HepG2 (cell line): ENCODE measurements around the gene PRSS53. TPM values are rescaled to one million over a fixed set of nuclear protein-coding genes. Genes with fewer than 3 reads are reported as not detected.
A peak's percentile ranks its signal among the peaks of the same experiment; 100 is the strongest.

Source experiments
- CEBPB ChIP-seq: IDR thresholded peaks from 2 replicates; pipeline ENCODE4 v1.6.1; 2011; ENCODE audit warnings: low read depth, low read length, improper control_type of control experiment, borderline replicate concordance
- FOXK2 ChIP-seq: fragments of 450-650 bp; IDR thresholded peaks from 2 replicates; pipeline ENCODE4 v1.6.1; 2016
- KDM3A ChIP-seq: IDR thresholded peaks from 2 replicates; pipeline ENCODE4 v1.6.1; 2018; ENCODE audit warnings: low read depth, missing compliant biosample characterization
- PATZ1 ChIP-seq: sonication (generic); formaldehyde crosslinking; IDR thresholded peaks from 2 replicates; pipeline ENCODE4 v1.4.0; 2020; ENCODE audit warnings: missing genetic modification reagents
- RELA ChIP-seq: sonication (generic); formaldehyde crosslinking; IDR thresholded peaks from 2 replicates; pipeline ENCODE4 v1.4.0; 2020; ENCODE audit warnings: missing genetic modification reagents
- RFX5 ChIP-seq: IDR thresholded peaks from 2 replicates; pipeline ENCODE4 v1.6.1; 2011; ENCODE audit warnings: low read depth, low read length, improper control_type of control experiment
- SMC3 ChIP-seq: IDR thresholded peaks from 2 replicates; pipeline ENCODE4 v1.6.1; 2011; ENCODE audit warnings: low read length, improper control_type of control experiment
- SP5 ChIP-seq: IDR thresholded peaks from 2 replicates; pipeline ENCODE4 v1.6.1; 2016; ENCODE audit warnings: low read depth, borderline replicate concordance
- ZBTB21 ChIP-seq: sonication (generic); formaldehyde crosslinking; IDR thresholded peaks from 2 replicates; pipeline ENCODE4 v1.4.0; 2020; ENCODE audit warnings: missing genetic modification reagents
- ZBTB7B ChIP-seq: sonication (generic); formaldehyde crosslinking; IDR thresholded peaks from 2 replicates; pipeline ENCODE4 v1.4.0; 2020; ENCODE audit warnings: missing genetic modification reagents
- ZIK1 ChIP-seq: sonication (generic); formaldehyde crosslinking; IDR thresholded peaks from 2 replicates; pipeline ENCODE4 v1.5.0; 2020; ENCODE audit warnings: mild to moderate bottlenecking, low read depth, missing genetic modification reagents, borderline replicate concordance
- ZNF18 ChIP-seq: sonication (generic); formaldehyde crosslinking; IDR thresholded peaks from 2 replicates; pipeline ENCODE4 v1.8.0; 2022; ENCODE audit warnings: mild to moderate bottlenecking, missing genetic modification reagents; ENCODE audit not compliant: insufficient replicate concordance
- ZNF30 ChIP-seq: sonication (generic); formaldehyde crosslinking; IDR thresholded peaks from 2 replicates; pipeline ENCODE4 v1.5.0; 2020; ENCODE audit warnings: mild to moderate bottlenecking, missing genetic modification reagents
- ZNF614 ChIP-seq: IDR thresholded peaks from 2 replicates; pipeline ENCODE4 v1.6.1; 2018; ENCODE audit warnings: missing biosample characterization, missing genetic modification reagents, inconsistent platforms, borderline replicate concordance
- ZNF710 ChIP-seq: sonication (generic); formaldehyde crosslinking; IDR thresholded peaks from 2 replicates; pipeline ENCODE4 v1.5.0; 2020; ENCODE audit warnings: mild to moderate bottlenecking, missing genetic modification reagents, borderline replicate concordance
- polyA plus RNA-seq, 8 experiments: library from polyadenylated mRNA; depleted of rRNA in 3 of 8; stranded (reverse) in 7 of 8; unstranded in 1 of 8; fragments of >200 nt; fragmentation: Illumina TruSeq in 4 of 8; extraction: Trizol in 4 of 8; gene quantifications; 2 replicates each; pipeline versions ENCODE4 v1.2.1 to v1.2.3, GENCODE V29; 2011 to 2016; ENCODE audit warnings: low read depth in 4 of 8, missing spikeins in 1 of 8, mixed read lengths in 1 of 8; ENCODE audit not compliant: insufficient read depth in 1 of 8
- total RNA-seq, 5 experiments: library from RNA; depleted of rRNA; stranded (reverse); fragments of >200 nt; fragmentation: Illumina TruSeq; extraction: Trizol; gene quantifications; 2 replicates each; pipeline ENCODE4 v1.2.3, GENCODE V29; 2016; ENCODE audit warnings: low read depth in 1 of 5
- TF ChIP-seq, protein P1 (sequence below): sonication (generic); formaldehyde crosslinking; IDR thresholded peaks from 2 replicates; pipeline ENCODE4 v1.5.1; 2020; ENCODE audit warnings: mild to moderate bottlenecking, missing genetic modification reagents, borderline replicate concordance
- TF ChIP-seq, protein P2 (sequence below): sonication (generic); formaldehyde crosslinking; IDR thresholded peaks from 2 replicates; pipeline ENCODE4 v1.5.1; 2020; ENCODE audit warnings: mild to moderate bottlenecking, missing genetic modification reagents, moderate library complexity

The PRSS53 gene
- total and polyA plus RNA-seq, 2 of the 13 experiments (the other 11 are each of a cell fraction or from before 2014, with no cell fraction given), result 2.2 to 7.4 TPM

- peak; percentile 89 for TF ChIP-seq ZBTB7B (CRISPR knock-in tag)
- peak; percentile 53; the same call in 1 of the 2 replicates for TF ChIP-seq ZNF614
- TF ChIP-seq ZNF30 (CRISPR knock-in tag), result no peak
- TF ChIP-seq KDM3A (CRISPR knock-in tag), result peak; percentile 78; the same call in 1 of the 2 replicates
- peak; percentile 53; the same call in 1 of the 2 replicates for TF ChIP-seq SP5 (CRISPR knock-in tag)
- TF ChIP-seq PATZ1 (CRISPR knock-in tag), result peak; percentile 80
- peak; percentile 79 for TF ChIP-seq ZNF18 (CRISPR knock-in tag)
- TF ChIP-seq ZIK1 (CRISPR knock-in tag), result peak; percentile 88
- TF ChIP-seq ZBTB21 (CRISPR knock-in tag), result no peak
- TF ChIP-seq, protein P1, sequence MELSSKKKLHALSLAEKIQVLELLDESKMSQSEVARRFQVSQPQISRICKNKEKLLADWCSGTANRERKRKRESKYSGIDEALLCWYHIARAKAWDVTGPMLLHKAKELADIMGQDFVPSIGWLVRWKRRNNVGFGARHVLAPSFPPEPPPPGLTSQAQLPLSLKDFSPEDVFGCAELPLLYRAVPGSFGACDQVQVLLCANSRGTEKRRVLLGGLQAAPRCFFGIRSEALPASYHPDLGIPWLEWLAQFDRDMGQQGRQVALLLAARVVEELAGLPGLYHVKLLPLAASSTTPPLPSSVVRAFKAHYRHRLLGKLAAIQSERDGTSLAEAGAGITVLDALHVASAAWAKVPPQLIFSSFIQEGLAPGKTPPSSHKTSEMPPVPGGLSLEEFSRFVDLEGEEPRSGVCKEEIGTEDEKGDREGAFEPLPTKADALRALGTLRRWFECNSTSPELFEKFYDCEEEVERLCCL (CRISPR knock-in tag), result 0 out of 2 replicates have a peak, but pooled peaks have one; percentile 14
- TF ChIP-seq SMC3, result no peak
- TF ChIP-seq, protein P2, sequence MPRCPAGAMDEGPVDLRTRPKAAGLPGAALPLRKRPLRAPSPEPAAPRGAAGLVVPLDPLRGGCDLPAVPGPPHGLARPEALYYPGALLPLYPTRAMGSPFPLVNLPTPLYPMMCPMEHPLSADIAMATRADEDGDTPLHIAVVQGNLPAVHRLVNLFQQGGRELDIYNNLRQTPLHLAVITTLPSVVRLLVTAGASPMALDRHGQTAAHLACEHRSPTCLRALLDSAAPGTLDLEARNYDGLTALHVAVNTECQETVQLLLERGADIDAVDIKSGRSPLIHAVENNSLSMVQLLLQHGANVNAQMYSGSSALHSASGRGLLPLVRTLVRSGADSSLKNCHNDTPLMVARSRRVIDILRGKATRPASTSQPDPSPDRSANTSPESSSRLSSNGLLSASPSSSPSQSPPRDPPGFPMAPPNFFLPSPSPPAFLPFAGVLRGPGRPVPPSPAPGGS (CRISPR knock-in tag), result peak; percentile 52; the same call in 1 of the 2 replicates
- TF ChIP-seq ZNF710 (CRISPR knock-in tag), result peak; percentile 68; the same call in 1 of the 2 replicates
- TF ChIP-seq RFX5, result peak; percentile 53; the same call in 1 of the 2 replicates
- peak; percentile 47; the same call in 1 of the 2 replicates for TF ChIP-seq FOXK2
- TF ChIP-seq CEBPB, result no peak
- TF ChIP-seq RELA (CRISPR knock-in tag), result peak; percentile 28; the same call in 1 of the 2 replicates
Measured at GRCh38 chr16:31073142-31073969, 15.4 kb downstream of the PRSS53 start (continued).
